H1 (cell line): ENCODE data around the gene SERPINB8. TPM values are rescaled to one million over a fixed set of nuclear protein-coding genes. Genes with fewer than 3 reads are reported as not detected.

Experiments used
- BRCA1 ChIP-seq: IDR thresholded peaks from 2 replicates; pipeline ENCODE4 v1.6.1; 2012; ENCODE audit warnings: low read depth, low read length, improper control_type of control experiment
- FOSL1 ChIP-seq: IDR thresholded peaks from 2 replicates; pipeline ENCODE4 v1.6.1; 2011; ENCODE audit warnings: mild to moderate bottlenecking, low read depth, low read length, moderate library complexity; ENCODE audit not compliant: insufficient read depth
- TCF12 ChIP-seq: IDR thresholded peaks from 2 replicates; pipeline ENCODE4 v1.6.1; 2011; ENCODE audit warnings: low read depth, mild to moderate bottlenecking, low read length
- polyA plus RNA-seq, 7 experiments: library from polyadenylated mRNA; depleted of rRNA in 3 of 7; stranded (reverse) in 5 of 7; unstranded in 2 of 7; fragments of >200 nt in 5 of 7; fragments of 200-250 nt in 2 of 7; gene quantifications; 1 replicate in 5 of 7; 2 replicates in 1 of 7; 4 replicates in 1 of 7; pipeline versions ENCODE4 v1.2.1 to v1.2.3, GENCODE V29; 2011 to 2013; ENCODE audit warnings: missing spikeins in 2 of 7, mixed read lengths in 2 of 7
- total RNA-seq: library from RNA; stranded (reverse); fragmentation: NEBNext Ultra II Directional; extraction: Animal tissue kit (Norgen Biotek cat#: 25700); gene quantifications from 2 replicates; pipeline ENCODE4 v1.2.1, GENCODE V29; 2021
- TF ChIP-seq, protein P1 (sequence below): fragments of 300-600 bp; sonication (generic); IDR thresholded peaks from 2 replicates; pipeline ENCODE4 v1.7.1; 2012; ENCODE audit warnings: low read length, moderate library complexity, mild to moderate bottlenecking, inconsistent platforms; ENCODE audit not compliant: insufficient replicate concordance

SERPINB8 gene
- total and polyA plus RNA-seq, 2 of the 8 experiments (the other 6 are each of a cell fraction or from before 2014, with no cell fraction given): 0.42 to 1.2 TPM

DNA sequence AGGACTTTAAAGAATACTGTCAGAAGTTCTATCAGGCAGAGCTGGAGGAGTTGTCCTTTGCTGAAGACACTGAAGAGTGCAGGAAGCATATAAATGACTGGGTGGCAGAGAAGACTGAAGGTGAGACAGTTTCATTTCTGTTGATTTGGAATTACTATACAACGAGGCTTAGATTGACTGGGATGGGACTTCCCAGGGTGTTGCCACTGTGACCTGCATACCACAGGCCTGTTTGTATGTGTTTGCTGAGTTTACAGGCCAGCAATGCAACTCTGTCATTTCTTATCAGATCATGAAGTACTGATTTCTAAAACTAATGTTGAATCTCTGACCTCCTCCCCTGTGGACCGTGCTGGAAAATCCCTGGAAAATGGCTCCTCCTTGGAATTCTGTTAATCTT, 11.8 kb downstream of the SERPINB8 start (continued):
- TF ChIP-seq, protein P1, sequence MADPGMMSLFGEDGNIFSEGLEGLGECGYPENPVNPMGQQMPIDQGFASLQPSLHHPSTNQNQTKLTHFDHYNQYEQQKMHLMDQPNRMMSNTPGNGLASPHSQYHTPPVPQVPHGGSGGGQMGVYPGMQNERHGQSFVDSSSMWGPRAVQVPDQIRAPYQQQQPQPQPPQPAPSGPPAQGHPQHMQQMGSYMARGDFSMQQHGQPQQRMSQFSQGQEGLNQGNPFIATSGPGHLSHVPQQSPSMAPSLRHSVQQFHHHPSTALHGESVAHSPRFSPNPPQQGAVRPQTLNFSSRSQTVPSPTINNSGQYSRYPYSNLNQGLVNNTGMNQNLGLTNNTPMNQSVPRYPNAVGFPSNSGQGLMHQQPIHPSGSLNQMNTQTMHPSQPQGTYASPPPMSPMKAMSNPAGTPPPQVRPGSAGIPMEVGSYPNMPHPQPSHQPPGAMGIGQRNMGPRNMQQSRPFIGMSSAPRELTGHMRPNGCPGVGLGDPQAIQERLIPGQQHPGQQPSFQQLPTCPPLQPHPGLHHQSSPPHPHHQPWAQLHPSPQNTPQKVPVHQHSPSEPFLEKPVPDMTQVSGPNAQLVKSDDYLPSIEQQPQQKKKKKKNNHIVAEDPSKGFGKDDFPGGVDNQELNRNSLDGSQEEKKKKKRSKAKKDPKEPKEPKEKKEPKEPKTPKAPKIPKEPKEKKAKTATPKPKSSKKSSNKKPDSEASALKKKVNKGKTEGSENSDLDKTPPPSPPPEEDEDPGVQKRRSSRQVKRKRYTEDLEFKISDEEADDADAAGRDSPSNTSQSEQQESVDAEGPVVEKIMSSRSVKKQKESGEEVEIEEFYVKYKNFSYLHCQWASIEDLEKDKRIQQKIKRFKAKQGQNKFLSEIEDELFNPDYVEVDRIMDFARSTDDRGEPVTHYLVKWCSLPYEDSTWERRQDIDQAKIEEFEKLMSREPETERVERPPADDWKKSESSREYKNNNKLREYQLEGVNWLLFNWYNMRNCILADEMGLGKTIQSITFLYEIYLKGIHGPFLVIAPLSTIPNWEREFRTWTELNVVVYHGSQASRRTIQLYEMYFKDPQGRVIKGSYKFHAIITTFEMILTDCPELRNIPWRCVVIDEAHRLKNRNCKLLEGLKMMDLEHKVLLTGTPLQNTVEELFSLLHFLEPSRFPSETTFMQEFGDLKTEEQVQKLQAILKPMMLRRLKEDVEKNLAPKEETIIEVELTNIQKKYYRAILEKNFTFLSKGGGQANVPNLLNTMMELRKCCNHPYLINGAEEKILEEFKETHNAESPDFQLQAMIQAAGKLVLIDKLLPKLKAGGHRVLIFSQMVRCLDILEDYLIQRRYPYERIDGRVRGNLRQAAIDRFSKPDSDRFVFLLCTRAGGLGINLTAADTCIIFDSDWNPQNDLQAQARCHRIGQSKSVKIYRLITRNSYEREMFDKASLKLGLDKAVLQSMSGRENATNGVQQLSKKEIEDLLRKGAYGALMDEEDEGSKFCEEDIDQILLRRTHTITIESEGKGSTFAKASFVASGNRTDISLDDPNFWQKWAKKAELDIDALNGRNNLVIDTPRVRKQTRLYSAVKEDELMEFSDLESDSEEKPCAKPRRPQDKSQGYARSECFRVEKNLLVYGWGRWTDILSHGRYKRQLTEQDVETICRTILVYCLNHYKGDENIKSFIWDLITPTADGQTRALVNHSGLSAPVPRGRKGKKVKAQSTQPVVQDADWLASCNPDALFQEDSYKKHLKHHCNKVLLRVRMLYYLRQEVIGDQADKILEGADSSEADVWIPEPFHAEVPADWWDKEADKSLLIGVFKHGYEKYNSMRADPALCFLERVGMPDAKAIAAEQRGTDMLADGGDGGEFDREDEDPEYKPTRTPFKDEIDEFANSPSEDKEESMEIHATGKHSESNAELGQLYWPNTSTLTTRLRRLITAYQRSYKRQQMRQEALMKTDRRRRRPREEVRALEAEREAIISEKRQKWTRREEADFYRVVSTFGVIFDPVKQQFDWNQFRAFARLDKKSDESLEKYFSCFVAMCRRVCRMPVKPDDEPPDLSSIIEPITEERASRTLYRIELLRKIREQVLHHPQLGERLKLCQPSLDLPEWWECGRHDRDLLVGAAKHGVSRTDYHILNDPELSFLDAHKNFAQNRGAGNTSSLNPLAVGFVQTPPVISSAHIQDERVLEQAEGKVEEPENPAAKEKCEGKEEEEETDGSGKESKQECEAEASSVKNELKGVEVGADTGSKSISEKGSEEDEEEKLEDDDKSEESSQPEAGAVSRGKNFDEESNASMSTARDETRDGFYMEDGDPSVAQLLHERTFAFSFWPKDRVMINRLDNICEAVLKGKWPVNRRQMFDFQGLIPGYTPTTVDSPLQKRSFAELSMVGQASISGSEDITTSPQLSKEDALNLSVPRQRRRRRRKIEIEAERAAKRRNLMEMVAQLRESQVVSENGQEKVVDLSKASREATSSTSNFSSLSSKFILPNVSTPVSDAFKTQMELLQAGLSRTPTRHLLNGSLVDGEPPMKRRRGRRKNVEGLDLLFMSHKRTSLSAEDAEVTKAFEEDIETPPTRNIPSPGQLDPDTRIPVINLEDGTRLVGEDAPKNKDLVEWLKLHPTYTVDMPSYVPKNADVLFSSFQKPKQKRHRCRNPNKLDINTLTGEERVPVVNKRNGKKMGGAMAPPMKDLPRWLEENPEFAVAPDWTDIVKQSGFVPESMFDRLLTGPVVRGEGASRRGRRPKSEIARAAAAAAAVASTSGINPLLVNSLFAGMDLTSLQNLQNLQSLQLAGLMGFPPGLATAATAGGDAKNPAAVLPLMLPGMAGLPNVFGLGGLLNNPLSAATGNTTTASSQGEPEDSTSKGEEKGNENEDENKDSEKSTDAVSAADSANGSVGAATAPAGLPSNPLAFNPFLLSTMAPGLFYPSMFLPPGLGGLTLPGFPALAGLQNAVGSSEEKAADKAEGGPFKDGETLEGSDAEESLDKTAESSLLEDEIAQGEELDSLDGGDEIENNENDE: no peak
- TF ChIP-seq BRCA1 (no peak), FOSL1 (no peak), TCF12 (no peak)
